Left kidney (tissue), 8 donors: ENCODE measurements around the gene ARL5C. TPM values are rescaled to one million over a fixed set of nuclear protein-coding genes. Genes with fewer than 3 reads are reported as not detected.

Experiments used
- DNase-seq: peaks from one replicate; pipeline ENCODE4 v3.0.0-alpha.2; 2013
- long read RNA-seq, 8 donors: transcript quantifications; one replicate each; lab custom pipeline, GENCODE V29; 2026
- polyA plus RNA-seq: library from polyadenylated mRNA; unstranded; fragments of 120-200 nt; gene quantifications from one replicate; pipeline ENCODE4 v1.2.1, GENCODE V29; 2013; ENCODE audit not compliant: insufficient read length

ARL5C gene, protein sequence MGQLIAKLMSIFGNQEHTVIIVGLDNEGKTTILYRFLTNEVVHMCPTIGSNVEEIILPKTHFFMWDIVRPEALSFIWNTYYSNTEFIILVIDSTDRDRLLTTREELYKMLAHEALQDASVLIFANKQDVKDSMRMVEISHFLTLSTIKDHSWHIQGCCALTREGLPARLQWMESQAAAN
- 0.22 TPM for polyA plus RNA-seq
- long read RNA-seq, donor 1 = 0 reads
- long read RNA-seq, donor 2 = 0 reads
- long read RNA-seq, donor 3, partial matches to known transcripts = 0 of 1 reads
- long read RNA-seq, donor 3, other reads (novel, unspliced or antisense) = 0 of 1 reads
- long read RNA-seq, donor 4 = 0 reads
- long read RNA-seq, donor 5, partial matches to known transcripts = 0 of 1 reads
- long read RNA-seq, donor 5, other reads (novel, unspliced or antisense) = 0 of 1 reads
- long read RNA-seq, donor 6 = 0 reads
- long read RNA-seq, donor 7 = 0 reads
- long read RNA-seq, donor 8 = 0 reads

DNA sequence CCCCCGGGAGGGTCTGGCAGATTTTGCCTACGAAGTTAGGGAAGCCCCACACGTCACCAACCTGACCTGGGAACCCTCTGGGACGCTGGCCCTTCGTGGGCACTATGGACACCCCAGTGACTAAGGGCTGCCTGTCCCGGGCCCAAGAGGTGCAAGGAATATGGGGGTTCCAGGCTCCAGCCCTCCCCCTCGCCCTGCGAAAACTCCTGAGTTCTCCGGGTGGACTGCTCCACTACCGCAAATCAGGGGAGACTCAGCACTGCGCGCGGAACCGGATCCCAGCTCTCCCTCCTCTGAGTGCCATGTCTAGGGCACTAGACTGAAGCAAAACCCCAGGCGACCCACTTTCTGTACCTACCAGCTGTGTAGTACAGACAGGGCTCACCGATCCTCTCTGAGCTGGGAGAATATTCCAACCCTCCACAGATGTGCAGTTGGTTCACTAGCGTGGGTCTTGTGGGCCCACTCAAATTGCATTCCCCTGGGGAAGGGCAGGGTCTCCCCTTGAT is at the start of gene ARL5C:
Gene ARL5C (minus strand): TSS at position 321 of the 509 bp plus-strand sequence. CDS start 401 bp downstream, outside the sequence.
- no peak for DNase-seq

DNA sequence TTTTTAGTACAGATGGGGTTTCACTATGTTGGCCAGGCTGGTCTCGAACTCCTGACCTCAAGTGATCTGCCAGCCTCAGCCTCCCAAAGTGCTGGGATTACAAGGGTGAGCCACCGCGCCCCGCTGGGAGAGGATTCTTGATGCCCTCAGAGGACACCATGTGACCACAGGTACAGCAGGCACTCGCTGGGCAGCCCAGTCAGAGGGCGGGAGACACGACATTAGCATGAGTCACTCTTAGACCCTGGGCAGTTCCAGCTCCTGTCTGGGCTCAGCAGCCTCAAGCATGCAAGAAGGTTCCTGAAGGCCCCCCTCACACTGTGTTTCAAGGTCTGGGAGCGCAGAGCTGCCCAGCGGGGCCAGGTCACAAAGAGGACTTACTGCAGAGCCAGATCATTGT is 47.9 kb upstream of the ARL5C start:
- no peak for DNase-seq

DNA sequence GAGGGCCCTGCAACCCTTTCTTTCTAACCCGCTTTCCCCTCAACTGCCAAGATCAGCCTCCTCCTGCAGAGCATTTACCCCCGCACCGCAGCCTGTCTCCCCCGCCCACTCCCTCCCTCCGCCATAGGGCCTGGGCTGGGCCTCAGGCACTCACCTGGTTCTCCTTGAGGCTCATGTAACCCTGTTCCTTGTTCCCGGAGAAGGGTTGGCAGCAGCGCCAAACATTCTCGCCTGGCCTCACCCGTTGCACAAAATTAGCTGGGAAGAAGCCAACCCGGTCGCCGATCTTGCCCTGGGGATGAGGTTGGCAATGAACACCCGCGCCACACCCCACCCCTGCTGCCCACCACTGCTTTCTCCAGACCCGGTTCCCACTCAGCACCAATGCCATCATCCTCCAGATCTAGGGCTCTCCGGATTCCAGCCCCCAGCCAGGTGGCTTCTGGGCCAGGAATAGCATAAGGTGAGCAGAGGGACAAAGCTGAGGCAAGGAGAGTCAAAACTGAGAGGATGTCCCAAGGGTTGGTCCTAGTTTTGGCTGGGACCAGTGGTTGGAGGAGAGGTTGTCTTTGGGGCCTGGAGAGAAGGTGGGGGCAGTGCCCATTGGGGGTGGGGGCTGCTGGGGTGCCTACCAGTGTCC is 47.0 kb upstream of the ARL5C start:
- DNase-seq = no peak

GRCh38 chr17:39212195-39212810 is 46.3 kb upstream of the ARL5C start:
- no peak for DNase-seq

- no peak for DNase-seq
Measured at GRCh38 chr17:39210093-39210434, 44.1 kb upstream of the ARL5C start.

DNA sequence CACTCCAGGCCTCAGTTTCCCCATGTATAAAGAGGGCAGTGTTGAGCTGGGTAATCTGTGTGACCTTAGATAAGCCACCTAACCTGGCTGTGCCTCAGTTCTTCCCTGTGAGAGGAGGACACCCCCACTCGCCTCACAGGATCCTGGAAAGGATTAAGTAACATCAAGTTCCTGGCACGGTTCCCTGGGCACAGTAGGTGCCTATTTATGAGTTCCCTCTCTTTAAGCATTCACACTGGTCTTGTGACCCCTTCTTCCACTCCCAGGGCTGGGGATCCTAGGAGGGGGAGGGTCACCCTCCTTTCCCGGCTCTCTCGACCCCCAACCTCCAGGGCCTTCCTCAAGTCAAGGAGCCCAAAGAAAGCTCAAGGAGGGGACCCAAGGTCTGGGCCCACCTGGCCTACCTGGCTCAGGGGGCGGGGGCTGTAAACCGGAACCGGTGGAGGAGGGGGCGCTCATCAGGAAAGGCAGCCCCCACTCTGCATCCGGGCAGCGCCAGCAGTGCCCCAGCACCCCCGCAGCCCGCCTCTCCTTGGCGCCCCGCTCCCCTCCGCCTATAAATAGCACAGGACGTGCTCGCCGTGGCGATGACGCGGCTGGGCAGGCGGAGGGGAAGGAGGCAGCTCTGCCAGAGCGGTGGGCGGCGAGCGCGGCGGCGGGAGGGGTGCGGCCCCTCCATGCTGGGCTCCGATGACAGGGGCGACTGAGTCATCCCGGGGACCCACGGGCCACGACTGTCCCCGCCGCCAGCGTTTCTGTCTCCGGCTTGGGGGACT is 43.5 kb upstream of the ARL5C start:
- DNase-seq = no peak

GRCh38 chr17:39208893-39209292 is 42.9 kb upstream of the ARL5C start:
- no peak for DNase-seq

- DNase-seq = no peak
Measured at GRCh38 chr17:39208136-39208535, 42.2 kb upstream of the ARL5C start.

- DNase-seq = no peak
Measured at GRCh38 chr17:39205112-39205526, 39.2 kb upstream of the ARL5C start.

DNA sequence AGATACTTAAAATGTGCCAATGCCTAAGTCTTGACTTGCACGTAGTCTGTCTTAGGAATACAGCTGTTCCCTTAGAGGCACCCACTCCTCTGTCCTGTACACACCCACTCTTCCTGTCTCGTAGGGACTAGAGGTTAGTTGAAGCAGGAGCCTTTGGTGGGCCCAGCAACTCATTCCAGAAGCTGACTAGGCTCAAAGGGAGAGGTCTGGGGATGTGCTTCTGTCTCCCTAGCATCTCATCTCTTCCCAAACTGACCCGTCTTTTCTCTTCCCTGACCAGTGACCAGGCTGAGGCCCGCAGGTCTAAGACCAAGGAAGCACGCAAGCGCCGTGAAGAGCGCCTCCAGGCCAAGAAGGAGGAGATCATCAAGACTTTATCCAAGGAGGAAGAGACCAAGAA is 38.3 kb upstream of the ARL5C start:
- DNase-seq = no peak

- no peak for DNase-seq
Measured at GRCh38 chr17:39200957-39201510, 35.1 kb upstream of the ARL5C start.

GRCh38 chr17:39200070-39200879 is 34.3 kb upstream of the ARL5C start, which contains the start of gene RPL19:
RPL19 (plus strand) TSS chr17:39200283; CDS start chr17:39200345, 62 bp downstream.
- DNase-seq = no peak

- DNase-seq = peak; percentile 93
Measured at GRCh38 chr17:39199820-39200069, 33.8 kb upstream of the ARL5C start.

GRCh38 chr17:39198186-39198566 is 32.2 kb upstream of the ARL5C start:
- no peak for DNase-seq

- DNase-seq = peak; percentile 84
Measured at GRCh38 chr17:39197380-39198185, 31.6 kb upstream of the ARL5C start, which contains the start of gene CACNB1. CACNB1 (minus strand) TSS chr17:39197669; CDS start chr17:39197495, 174 bp downstream.

DNA sequence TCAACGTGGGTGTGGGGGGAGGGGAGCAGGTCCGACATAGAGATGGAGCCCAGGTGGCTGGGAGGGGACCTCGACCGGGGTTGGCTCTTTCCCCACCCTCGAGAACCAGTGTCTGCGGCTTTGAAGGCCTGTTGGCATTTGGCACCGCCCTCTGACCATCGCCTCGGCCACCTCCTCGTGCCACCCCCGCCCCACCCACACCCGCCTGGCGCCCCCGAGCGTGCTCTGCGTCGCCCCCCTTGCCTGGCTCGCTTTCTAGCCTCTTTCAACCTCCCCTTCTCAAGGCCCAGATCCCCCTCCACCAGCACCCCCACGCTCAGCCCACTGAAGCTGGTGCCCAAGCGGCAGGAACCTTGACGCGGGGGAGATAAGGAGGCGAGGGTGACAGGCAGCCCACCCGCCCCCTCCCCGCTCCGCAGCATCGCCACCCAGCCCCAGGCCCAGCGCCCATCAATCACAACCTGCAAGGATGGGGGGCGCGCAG is 30.9 kb upstream of the ARL5C start:
- DNase-seq = no peak

DNA sequence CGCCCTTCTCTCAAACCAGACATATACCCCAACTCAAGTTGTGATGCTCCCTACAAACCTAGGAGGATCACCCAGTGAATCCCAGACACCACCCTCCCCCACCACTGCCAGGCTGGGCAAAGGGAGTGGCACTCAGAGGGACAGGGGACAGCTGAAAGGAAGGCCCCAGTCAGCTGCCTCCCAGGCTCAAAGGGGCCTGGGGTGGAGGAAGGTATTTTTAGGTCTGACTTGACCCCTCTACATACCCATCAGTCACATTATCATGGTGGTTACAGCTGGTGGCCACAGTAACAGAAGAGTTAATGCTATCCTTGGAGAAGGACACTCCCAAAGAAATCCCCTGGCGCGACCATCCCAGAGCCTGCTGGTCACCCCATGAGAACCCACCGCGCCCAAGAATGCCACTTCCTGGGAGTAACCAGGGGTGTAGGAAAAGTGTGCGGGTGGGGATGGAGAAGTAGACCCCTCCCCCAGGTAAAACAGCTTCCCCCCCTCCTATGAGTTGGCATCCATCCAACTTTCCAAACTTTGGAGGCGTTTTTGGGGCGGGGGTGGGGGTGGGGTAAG is 30.4 kb upstream of the ARL5C start:
- DNase-seq = no peak

GRCh38 chr17:39195568-39196160 is 29.7 kb upstream of the ARL5C start:
- DNase-seq = no peak

GRCh38 chr17:39194985-39195524 is 29.1 kb upstream of the ARL5C start:
- no peak for DNase-seq
